NOMO-1 (cell line): Measurements from ENCODE around the gene DAPK1.
"Not testable (repeated sequence)": the region's sequence is repeated elsewhere in the genome, so short reads cannot be mapped to it uniquely, and the experiment has no call there.

Experiments
- DNase-seq, 2 experiments: peaks; one replicate each; lab custom pipeline; 2025; ENCODE audit not compliant: unreplicated experiment in 2 of 2; lab: John Stamatoyannopoulos, UW

DAPK1 gene

GRCh38 chr9:87498046-87498810, 561 bp downstream of the DAPK1 start:
- DNase-seq = peak in 1 of 2 experiments; percentile 3

GRCh38 chr9:87498811-87499360, 1.2 kb downstream of the DAPK1 start:
- DNase-seq = no peak

- DNase-seq = no peak
These were observed 1.9 kb downstream of the DAPK1 start for GRCh38 chr9:87499424-87500017.

- DNase-seq = no peak
These were observed 3.0 kb downstream of the DAPK1 start for GRCh38 chr9:87500491-87501270.

GRCh38 chr9:87501271-87501656, 3.6 kb downstream of the DAPK1 start:
- DNase-seq = not testable (repeated sequence)

GRCh38 chr9:87501806-87502205, 4.1 kb downstream of the DAPK1 start:
- DNase-seq = no peak

GRCh38 chr9:87502391-87503221, 4.9 kb downstream of the DAPK1 start:
- DNase-seq = peak in 1 of 2 experiments; percentile 35

- DNase-seq = no peak
These were observed 5.8 kb downstream of the DAPK1 start for GRCh38 chr9:87503430-87503829.

GRCh38 chr9:87503927-87504326, 6.3 kb downstream of the DAPK1 start:
- DNase-seq = no peak

- no peak for DNase-seq
These were observed 7.3 kb downstream of the DAPK1 start for GRCh38 chr9:87504938-87505337.

- DNase-seq = no peak
These were observed 8.4 kb downstream of the DAPK1 start for GRCh38 chr9:87505869-87506678.

- no peak for DNase-seq
These were observed 9.9 kb downstream of the DAPK1 start for GRCh38 chr9:87507576-87507975.

- no peak for DNase-seq
These were observed 12.6 kb downstream of the DAPK1 start for GRCh38 chr9:87510252-87510683.

- no peak for DNase-seq
These were observed 14.6 kb downstream of the DAPK1 start for GRCh38 chr9:87512311-87512710.

- DNase-seq = no peak
These were observed 15.5 kb downstream of the DAPK1 start for GRCh38 chr9:87513161-87513560.

- no peak for DNase-seq
These were observed 16.3 kb downstream of the DAPK1 start for GRCh38 chr9:87513880-87514535.

GRCh38 chr9:87515006-87515405, 17.3 kb downstream of the DAPK1 start:
- no peak for DNase-seq

GRCh38 chr9:87515588-87516221, 18.0 kb downstream of the DAPK1 start:
- no peak for DNase-seq
